IPS-20b (cell line): ENCODE measurements around the gene CENPX.

Experiments
- H3K27ac ChIP-seq: one replicate; pipeline ENCODE4 v1.5.1; 2013; ENCODE audit warnings: low read length
- H3K27me3 ChIP-seq: 2 replicates; pipeline ENCODE4 v1.6.1; 2013; ENCODE audit warnings: mild to moderate bottlenecking, low read length, inconsistent platforms; ENCODE audit not compliant: insufficient read depth
- H3K36me3 ChIP-seq: 2 replicates; pipeline ENCODE4 v1.6.1; 2013; ENCODE audit warnings: low read depth, mild to moderate bottlenecking, inconsistent platforms, low read length, moderate library complexity; ENCODE audit not compliant: insufficient read depth
- H3K4me1 ChIP-seq: 2 replicates; pipeline ENCODE4 v1.6.1; 2013; ENCODE audit warnings: mild to moderate bottlenecking, control low read depth, inconsistent platforms, low read length, moderate library complexity; ENCODE audit not compliant: insufficient read depth
- H3K4me3 ChIP-seq: 2 replicates; pipeline ENCODE4 v1.5.1; 2013; ENCODE audit warnings: mild to moderate bottlenecking, low read length, inconsistent platforms
- H3K9ac ChIP-seq: 2 replicates; pipeline ENCODE4 v1.6.1; 2013; ENCODE audit warnings: low read depth, mild to moderate bottlenecking, inconsistent platforms, low read length, moderate library complexity
- H3K9me3 ChIP-seq: 2 replicates; pipeline ENCODE4 v1.6.1; 2013; ENCODE audit warnings: mild to moderate bottlenecking, low read depth, low read length, inconsistent platforms; ENCODE audit not compliant: insufficient read depth

The CENPX gene

DNA sequence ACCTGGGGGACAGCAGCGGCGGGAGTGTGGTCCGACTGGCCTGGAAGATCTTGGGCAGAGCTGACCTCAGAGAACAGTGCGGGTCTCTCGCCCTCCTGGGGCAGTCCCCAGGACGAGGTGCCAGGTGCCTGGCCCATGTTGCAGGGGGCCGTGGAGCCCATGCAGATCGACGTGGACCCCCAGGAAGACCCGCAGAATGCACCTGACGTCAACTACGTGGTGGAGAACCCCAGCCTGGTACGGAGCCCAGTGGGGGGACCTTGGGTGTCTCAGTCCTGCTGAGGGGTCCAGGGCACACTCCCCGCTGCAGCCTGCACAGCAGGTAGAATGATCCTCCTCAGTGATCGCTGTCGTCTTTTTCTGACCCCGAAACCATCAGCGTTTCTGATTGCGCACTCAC lies 30.5 kb upstream of the CENPX start:
- no peaks in the 10 kb centered on the region for H3K27me3 ChIP-seq
- peak overlapping the region; percentile 84; the same call in 1 of the 2 replicates for H3K4me3 ChIP-seq
- no peak overlapping the region for H3K9ac ChIP-seq
- no peak overlapping the region for H3K27ac ChIP-seq
- no peaks in the 10 kb centered on the region for H3K4me1 ChIP-seq
- H3K9me3 ChIP-seq, result no peaks in the 10 kb centered on the region
- H3K36me3 ChIP-seq, result peaks cover 46% of the 10 kb centered on the region

DNA sequence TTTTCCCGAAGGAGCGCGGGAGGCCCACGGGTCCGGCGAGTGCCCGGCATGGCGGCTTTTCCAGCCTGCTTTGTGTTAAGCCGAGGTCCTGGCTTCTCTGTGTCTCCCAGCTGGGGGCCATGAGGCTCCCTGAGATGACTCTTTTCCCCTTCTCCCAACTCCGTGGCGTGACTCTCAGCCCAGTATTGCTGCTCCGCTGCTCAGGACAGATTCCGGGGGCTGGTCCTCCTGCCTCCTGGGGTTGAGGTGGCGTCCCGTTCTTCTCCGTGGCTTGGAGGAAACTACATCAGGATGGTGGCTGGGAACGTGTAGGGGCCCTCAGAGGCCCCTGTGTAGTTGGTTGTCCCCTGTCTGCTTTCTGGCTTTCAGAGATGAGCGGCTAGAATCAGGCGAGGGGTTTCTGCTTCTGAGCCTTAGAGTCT lies 30.0 kb upstream of the CENPX start:
- peak overlapping the region; percentile 76 for H3K9ac ChIP-seq
- no peak overlapping the region for H3K27ac ChIP-seq

DNA sequence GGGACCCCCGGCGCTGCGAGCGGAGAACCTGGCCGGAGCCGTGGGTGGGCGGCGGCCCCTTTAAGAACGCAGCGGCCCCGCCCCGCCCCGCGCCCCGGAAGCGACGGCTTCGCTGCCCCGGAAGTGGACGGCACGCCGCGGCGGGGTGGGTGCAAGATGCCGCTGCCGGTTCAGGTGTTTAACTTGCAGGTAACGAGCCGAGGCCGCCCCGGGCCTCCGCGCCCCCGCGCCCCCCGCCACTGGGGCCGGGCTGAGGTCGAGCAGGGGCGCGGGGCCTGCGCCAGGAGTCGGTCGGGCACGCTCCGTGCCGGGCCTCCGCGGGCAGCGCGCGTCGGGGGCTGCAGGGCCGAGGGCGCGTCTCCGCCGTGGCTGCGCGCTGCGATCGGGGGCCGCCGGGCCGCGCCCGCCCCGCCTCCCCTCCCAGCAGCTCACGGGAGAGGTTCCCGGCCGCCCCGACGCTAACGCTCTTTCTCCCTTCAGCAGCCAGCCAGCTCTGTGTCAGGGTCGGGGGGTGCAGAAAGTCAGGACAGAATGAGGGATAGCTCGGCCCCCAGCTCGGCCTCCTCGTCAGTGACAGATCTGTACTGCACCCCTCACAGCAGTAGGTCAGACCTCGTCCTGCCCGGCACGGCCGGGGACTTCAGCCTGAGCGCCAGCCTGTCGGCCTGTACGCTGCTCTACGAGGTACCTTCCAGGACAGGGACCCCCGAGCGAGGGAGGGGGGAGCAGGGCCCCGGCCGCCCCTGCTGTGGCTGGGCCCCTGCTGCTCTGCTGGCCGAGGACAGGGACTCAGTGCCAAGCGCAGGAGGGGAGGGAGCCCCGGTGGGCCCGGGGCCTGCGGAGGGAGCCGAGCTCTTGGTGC lies 29.3 kb upstream of the CENPX start, which contains the start of the genes GPS1 and RFNG:
TSS of gene GPS1 (plus strand) at position 123 of the 862 bp plus-strand sequence. CDS start at position 157, 34 bp downstream.
TSS of gene RFNG (minus strand) at position 36 of the 862 bp plus-strand sequence. CDS start 45 bp downstream, outside the sequence.
- H3K36me3 ChIP-seq, result peaks cover 43% of the 10 kb centered on the region
- no peaks in the 10 kb centered on the region for H3K4me1 ChIP-seq
- H3K27ac ChIP-seq, result no peak within 1 kb of the TSS
- H3K27me3 ChIP-seq, result no peaks in the 10 kb centered on the region
- peak within 1 kb of the TSS; percentile 76 for H3K9ac ChIP-seq
- H3K4me3 ChIP-seq, result peak within 1 kb of the TSS; percentile 84
- no peaks in the 10 kb centered on the region for H3K9me3 ChIP-seq

More for the DNA sequence above, 30.0 kb upstream of the CENPX start:
- H3K4me1 ChIP-seq, result no peaks in the 10 kb centered on the region
- H3K9me3 ChIP-seq, result no peaks in the 10 kb centered on the region
- H3K4me3 ChIP-seq, result peak overlapping the region; percentile 84
- H3K27me3 ChIP-seq, result no peaks in the 10 kb centered on the region
- peaks cover 46% of the 10 kb centered on the region for H3K36me3 ChIP-seq

DNA sequence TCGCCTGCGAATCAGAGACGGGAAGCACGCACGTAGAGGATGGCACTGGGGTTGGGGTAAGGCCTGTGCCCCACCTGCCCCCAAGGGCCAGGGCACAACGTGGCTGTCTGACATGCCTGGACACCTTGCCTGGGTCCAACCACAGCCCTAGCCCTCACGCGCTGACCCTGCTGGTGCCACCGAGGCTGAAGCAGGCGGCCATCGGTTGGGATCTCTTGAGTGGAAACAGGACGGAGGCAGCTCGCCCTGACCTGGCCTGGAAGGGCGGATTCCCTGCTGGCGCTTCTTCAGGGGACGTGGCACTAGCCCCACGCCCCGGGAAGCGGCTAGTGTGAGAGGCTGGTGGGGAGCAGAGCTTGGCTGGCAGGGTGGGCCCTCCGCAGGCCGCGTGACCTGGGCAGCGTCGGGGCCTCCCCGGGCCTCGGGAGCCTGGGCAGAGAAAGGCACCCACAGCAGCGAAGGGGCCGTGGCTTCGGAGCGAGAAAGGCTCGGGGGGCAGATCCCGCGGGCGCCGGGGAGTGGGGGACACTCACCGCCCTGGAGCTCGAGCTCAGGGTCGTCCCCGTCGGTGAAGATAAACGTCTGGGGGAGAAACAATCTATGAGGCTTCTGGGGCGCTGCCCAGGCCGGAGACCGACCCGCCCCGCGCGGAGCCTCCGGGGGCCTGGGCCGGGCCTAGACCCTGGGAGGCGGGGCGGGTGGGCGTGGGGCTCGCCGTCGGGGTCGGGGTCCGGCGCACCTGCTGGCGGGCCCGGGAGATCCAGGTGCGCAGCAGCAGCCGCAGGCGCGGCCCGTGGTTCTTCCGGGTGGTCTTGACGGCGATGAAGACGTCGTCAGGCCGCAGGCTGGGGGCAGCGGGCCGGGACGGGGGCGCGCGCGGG lies 28.3 kb upstream of the CENPX start:
- Histone ChIP-seq H3K27me3 (no peaks in the 10 kb centered on the region), H3K4me1 (no peaks in the 10 kb centered on the region), H3K4me3 (peak overlapping the region; percentile 61), H3K36me3 (peaks cover 33% of the 10 kb centered on the region), H3K9me3 (no peaks in the 10 kb centered on the region), H3K9ac (peak overlapping the region; percentile 37), H3K27ac (no peak overlapping the region)

DNA sequence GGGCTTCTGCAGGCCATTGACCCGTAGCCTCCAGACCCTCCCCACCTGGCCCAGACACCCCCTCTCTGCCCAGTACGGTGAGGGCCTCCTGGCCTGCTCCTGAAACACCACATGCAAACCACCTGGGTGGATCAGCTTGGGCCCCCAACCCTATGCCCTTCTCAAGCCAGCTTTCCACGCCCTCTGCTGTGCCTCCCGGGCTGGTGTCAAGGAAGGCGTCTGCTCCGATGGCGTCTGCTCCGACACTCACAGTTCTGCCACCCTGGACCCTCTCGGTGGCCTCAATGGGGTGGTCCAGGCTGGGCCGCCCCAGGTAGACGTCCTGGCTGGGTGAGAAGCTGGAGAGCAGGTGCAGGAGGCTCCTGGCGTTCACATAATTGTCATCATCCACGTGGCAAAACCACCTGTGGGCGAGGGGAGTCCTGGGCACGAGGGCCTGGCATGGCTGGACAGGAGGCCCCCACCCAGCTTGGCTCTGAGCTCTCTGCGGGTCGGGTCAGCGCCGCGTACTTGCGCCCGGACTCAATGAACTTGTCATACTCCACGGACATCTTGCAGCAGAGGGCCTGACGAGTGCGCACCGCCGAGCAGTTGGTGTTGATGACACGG lies 27.6 kb upstream of the CENPX start:
- H3K27me3 ChIP-seq, result no peaks in the 10 kb centered on the region
- H3K9ac ChIP-seq, result peak overlapping the region; percentile 37; the same call in 1 of the 2 replicates
- H3K36me3 ChIP-seq, result peaks cover 28% of the 10 kb centered on the region
- H3K9me3 ChIP-seq, result no peaks in the 10 kb centered on the region
- H3K4me1 ChIP-seq, result no peaks in the 10 kb centered on the region
- H3K27ac ChIP-seq, result no peak overlapping the region
- H3K4me3 ChIP-seq, result peak overlapping the region; percentile 61

DNA sequence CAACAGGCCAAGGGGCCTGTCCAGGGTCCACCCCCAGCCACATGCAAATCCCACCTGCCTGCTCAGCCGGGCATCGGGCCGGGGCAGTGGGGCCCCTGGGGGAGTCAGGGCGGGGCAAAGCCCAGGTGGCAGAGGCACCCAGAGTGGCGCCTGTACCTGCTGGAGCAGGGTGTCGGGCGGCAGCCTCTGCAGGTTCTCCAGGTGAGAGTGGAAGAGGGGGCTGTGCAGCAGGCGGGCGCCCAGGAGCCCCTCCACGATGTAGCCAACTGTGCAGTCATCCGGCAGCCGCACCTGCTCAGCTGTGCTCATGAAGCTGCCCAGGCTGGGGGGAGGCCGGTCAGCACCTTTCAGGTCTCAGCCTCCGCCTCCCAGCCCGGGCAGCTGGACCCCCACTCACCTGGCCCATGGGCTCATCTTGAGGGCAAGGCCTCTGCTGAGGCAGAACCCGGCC lies 26.9 kb upstream of the CENPX start:
- no peaks in the 10 kb centered on the region for H3K4me1 ChIP-seq

DNA sequence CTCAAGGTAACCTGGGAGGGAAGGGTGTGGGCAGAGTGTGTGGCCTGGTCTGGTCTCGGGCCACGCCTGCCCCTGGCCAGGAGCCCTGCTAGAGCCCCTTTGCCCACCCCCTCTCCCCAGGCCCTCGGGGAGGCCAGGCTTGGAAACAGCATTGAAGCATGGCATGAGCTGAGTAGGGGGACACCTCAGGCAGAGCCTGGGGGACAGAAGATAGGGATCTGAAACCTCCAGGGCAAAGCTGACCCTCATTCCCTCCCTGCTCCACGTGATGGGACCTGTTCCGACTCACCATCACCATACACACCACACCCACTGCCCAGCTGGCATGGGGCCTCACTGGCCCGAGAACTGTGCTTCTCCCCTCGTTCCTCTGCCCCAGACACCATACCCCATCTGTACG lies 26.4 kb upstream of the CENPX start:
- Histone ChIP-seq H3K9ac (no peak overlapping the region), H3K4me3 (no peak overlapping the region), H3K27me3 (no peaks in the 10 kb centered on the region), H3K27ac (no peak overlapping the region), H3K4me1 (no peaks in the 10 kb centered on the region), H3K9me3 (no peaks in the 10 kb centered on the region), H3K36me3 (peaks cover 17% of the 10 kb centered on the region)

More for the DNA sequence above, 26.9 kb upstream of the CENPX start:
- Histone ChIP-seq H3K9ac (no peak overlapping the region), H3K27me3 (no peaks in the 10 kb centered on the region), H3K27ac (no peak overlapping the region), H3K4me3 (no peak overlapping the region), H3K9me3 (no peaks in the 10 kb centered on the region), H3K36me3 (peaks cover 21% of the 10 kb centered on the region)

DNA sequence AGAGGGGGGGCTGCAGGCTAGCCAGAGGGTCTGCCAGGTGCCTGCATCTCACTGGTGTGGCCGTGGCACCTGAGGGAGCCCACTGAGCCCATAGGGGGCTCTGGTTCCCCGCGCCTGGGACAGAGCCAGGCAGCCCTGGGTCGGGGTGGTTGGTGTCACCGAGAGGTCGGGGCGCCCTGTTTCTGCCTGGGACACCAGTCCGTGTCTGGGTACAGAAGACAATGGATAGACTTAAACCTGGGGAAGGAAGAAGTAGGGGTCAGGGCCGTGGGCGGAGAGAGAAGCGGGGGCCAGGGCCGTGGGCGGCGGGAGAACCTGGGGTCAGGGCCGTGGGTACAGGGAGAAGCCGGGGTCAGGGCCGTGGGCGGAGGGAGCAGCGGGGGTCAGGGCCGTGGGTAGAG lies 25.9 kb upstream of the CENPX start:
- H3K36me3 ChIP-seq, result peaks cover 12% of the 10 kb centered on the region; the same call in 1 of the 2 replicates
- H3K27ac ChIP-seq, result no peak overlapping the region
- no peaks in the 10 kb centered on the region for H3K27me3 ChIP-seq
- H3K4me1 ChIP-seq, result no peaks in the 10 kb centered on the region
- no peaks in the 10 kb centered on the region for H3K9me3 ChIP-seq
- no peak overlapping the region for H3K4me3 ChIP-seq
- no peak overlapping the region for H3K9ac ChIP-seq

DNA sequence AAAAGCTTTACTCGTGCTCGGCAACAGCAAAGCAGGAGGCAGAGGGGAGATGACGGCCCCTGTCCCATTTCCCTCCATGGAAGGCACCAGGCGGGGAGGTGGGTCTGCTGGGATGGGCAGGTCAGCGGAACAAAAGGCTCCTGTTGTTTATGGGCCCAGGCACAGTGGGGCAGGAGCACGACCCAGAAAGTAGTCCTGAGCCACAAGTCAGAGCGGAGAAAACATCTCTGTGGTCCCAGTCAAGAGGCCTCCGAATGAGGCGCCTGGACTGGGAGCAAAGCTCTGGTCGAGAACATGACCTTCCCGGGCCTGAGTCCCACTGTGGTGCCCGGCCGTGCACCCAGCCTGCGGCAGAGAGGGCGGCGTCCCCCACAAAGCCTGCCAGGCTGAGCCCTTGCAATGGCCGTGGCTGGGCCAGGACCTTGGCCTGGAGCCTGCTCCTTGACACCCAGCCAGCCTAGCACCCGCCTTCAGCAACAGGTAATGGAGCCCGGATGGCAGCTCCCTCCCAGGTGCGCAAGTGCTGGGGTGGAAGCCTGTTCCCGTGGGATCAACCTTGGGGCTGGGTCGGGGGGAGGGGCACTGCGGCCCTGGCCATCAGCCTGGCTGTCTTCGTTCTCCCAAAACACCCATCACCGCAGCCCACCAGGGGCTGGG lies 25.4 kb upstream of the CENPX start:
- no peaks in the 10 kb centered on the region for H3K4me1 ChIP-seq
- H3K36me3 ChIP-seq, result peaks cover 8% of the 10 kb centered on the region; the same call in 1 of the 2 replicates
- no peaks in the 10 kb centered on the region for H3K27me3 ChIP-seq
- H3K27ac ChIP-seq, result no peak overlapping the region
- no peak overlapping the region for H3K4me3 ChIP-seq
- no peaks in the 10 kb centered on the region for H3K9me3 ChIP-seq
- H3K9ac ChIP-seq, result no peak overlapping the region

DNA sequence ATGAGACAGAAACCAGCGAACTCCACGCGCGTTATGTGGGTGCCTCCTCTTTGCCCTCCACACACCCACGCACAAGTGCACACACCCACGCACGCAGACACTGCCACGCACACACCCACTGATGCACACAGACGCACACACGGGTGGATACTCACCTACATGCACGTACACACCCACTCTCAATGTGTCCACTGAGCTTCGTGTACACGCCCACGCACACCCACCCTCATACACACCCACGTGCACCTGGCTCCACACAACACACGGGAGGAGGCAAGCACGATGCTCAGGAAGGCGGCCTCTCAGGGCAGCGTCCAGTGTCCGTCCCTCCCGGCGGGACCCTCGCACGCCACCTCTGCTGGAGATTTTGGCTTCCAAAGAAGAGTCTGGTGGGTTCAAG lies 24.7 kb upstream of the CENPX start:
- Histone ChIP-seq H3K9ac (no peak overlapping the region), H3K27me3 (no peaks in the 10 kb centered on the region), H3K9me3 (no peaks in the 10 kb centered on the region), H3K4me1 (no peaks in the 10 kb centered on the region), H3K27ac (no peak overlapping the region), H3K4me3 (no peak overlapping the region), H3K36me3 (peaks cover 8% of the 10 kb centered on the region; the same call in 1 of the 2 replicates)

DNA sequence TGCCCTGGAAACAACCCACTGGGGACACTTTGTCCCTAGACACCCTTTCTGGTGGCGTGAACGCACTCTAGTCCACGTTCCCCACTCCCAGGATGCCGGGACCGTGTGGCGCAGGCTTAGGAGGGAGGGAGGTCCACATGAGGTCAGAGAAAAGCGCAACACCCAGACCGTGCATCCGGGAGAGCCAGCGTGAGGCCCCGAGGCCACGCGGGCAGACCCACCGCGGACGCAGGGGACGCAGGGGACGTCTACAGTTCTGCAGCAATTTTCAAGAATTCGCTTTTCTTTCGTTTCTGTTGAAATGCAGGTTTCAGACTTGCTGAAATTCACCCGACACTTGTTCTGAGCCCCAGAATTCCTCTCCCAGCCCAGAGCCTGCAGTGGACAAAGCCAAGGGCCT lies 24.2 kb upstream of the CENPX start:
- Histone ChIP-seq H3K27ac (no peak overlapping the region), H3K9me3 (no peaks in the 10 kb centered on the region), H3K27me3 (no peaks in the 10 kb centered on the region), H3K9ac (no peak overlapping the region), H3K36me3 (peaks cover 8% of the 10 kb centered on the region; the same call in 1 of the 2 replicates), H3K4me1 (no peaks in the 10 kb centered on the region), H3K4me3 (no peak overlapping the region)
